Esophagus muscularis mucosa (tissue), 4 donors: ENCODE results near the gene ARL15.

ENCODE experiments used
- CTCF ChIP-seq, 3 experiments: fragments of 200-600 bp in 2 of 3; fragments of 450-650 bp in 1 of 3; sonication (generic) in 2 of 3; IDR thresholded peaks; one replicate each; pipeline ENCODE4 v1.5.1; 2017 to 2019; ENCODE audit warnings: antibody characterized with exemption in 3 of 3, mild to moderate bottlenecking in 2 of 3, moderate library complexity in 1 of 3
- EP300 ChIP-seq: sonication (generic); formaldehyde crosslinking; IDR thresholded peaks from one replicate; pipeline ENCODE4 v1.6.1; 2017; ENCODE audit warnings: antibody characterized with exemption
- POLR2A ChIP-seq: fragments of 450-650 bp; IDR thresholded peaks from one replicate; pipeline ENCODE4 v1.6.1; 2017; ENCODE audit warnings: antibody characterized with exemption, moderate library complexity, mild to moderate bottlenecking, low read depth

GRCh38 chr5:53942724-53943123 is 367.6 kb downstream of the ARL15 start:
- TF ChIP-seq CTCF (IDR thresholded peaks at IDR 0.05) (no peak), POLR2A (no peak), EP300 (no peak)
